Measurements from ENCODE around the gene EGFL7. TPM values are rescaled to one million over a fixed set of nuclear protein-coding genes. Genes with fewer than 3 reads are reported as not detected.

The EGFL7 gene
- total and polyA plus RNA-seq, 2 of the 13 experiments (the other 11 are each of a cell fraction or from before 2014, with no cell fraction given): 0.20 to 5.1 TPM

DNA sequence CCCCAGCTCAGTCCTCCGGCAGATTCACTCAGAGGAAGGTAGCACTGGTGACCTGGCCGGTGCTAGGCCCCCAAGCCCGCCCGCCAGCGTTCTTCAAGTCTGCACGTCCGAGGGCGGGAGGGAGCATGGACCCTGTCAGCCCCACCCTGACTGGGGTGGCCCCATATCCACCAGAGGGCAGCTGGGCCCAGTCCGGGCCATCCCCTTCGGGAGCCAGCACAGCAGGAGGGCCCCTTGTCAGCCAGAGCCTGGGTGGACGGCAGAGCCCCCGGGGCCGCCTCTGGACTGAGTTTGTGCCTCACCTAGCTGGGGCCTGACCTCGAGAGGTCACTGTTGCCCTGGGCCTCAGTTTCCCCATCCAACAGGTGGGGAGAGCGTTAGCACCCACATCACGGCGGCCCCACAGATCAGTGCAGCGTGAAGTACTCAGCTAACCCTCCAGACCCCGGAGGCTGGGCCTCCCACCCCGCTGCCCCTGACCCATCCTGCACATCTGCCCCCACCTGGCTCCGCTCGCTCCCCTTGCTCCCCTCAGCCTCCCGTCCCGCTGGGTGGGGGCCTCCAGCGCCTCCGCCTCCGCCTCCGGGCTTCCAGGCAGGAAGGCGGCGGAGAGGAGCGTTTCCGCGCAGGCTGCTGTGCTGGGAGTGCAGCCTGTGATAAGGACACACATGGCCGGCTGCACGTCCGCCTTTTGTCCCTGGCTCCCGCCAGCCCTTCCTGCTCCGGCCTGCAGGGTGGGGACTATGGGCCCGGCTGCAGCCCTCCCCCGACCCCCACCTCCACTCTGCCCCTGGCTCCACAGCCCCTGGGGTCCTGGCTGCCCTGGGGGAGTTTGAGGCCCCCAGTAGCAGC, 16.6 kb upstream of the EGFL7 start (continued):
- TF ChIP-seq, protein P1, sequence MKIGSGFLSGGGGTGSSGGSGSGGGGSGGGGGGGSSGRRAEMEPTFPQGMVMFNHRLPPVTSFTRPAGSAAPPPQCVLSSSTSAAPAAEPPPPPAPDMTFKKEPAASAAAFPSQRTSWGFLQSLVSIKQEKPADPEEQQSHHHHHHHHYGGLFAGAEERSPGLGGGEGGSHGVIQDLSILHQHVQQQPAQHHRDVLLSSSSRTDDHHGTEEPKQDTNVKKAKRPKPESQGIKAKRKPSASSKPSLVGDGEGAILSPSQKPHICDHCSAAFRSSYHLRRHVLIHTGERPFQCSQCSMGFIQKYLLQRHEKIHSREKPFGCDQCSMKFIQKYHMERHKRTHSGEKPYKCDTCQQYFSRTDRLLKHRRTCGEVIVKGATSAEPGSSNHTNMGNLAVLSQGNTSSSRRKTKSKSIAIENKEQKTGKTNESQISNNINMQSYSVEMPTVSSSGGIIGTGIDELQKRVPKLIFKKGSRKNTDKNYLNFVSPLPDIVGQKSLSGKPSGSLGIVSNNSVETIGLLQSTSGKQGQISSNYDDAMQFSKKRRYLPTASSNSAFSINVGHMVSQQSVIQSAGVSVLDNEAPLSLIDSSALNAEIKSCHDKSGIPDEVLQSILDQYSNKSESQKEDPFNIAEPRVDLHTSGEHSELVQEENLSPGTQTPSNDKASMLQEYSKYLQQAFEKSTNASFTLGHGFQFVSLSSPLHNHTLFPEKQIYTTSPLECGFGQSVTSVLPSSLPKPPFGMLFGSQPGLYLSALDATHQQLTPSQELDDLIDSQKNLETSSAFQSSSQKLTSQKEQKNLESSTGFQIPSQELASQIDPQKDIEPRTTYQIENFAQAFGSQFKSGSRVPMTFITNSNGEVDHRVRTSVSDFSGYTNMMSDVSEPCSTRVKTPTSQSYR (CRISPR knock-in tag; IDR thresholded peaks at IDR 0.05; ENCODE audit: borderline replicate concordance): no peak
- TF ChIP-seq ZBTB1 (CRISPR knock-in tag; IDR thresholded peaks at IDR 0.05; ENCODE audit: borderline replicate concordance) (no peak), TBX2 (CRISPR knock-in tag; IDR thresholded peaks at IDR 0.05; ENCODE audit: borderline replicate concordance) (peak; percentile 16; the same call in 1 of the 2 replicates), MEF2D (CRISPR knock-in tag; IDR thresholded peaks at IDR 0.05) (peak; percentile 35; the same call in 1 of the 2 replicates), SP4 (CRISPR knock-in tag; IDR thresholded peaks at IDR 0.05) (no peak; the same call in 1 of the 2 replicates), YEATS2 (CRISPR knock-in tag; IDR thresholded peaks at IDR 0.05; ENCODE audit: borderline replicate concordance) (no peak), ZNF501 (CRISPR knock-in tag; IDR thresholded peaks at IDR 0.05) (peak; percentile 18; the same call in 1 of the 2 replicates), ELF3 (CRISPR knock-in tag; IDR thresholded peaks at IDR 0.05) (peak; percentile 66; the same call in 1 of the 2 replicates), NONO (IDR thresholded peaks at IDR 0.05) (no peak), NONO (CRISPR knock-in tag; conservative IDR thresholded peaks at IDR 0.05) (0 out of 2 replicates have a peak, but pooled peaks have one; percentile 9), BCL6 (CRISPR knock-in tag; IDR thresholded peaks at IDR 0.05) (0 out of 2 replicates have a peak, but pooled peaks have one; percentile 19), ZNF232 (CRISPR knock-in tag; IDR thresholded peaks at IDR 0.05; ENCODE audit: borderline replicate concordance) (no peak; the same call in 1 of the 2 replicates), ZSCAN20 (CRISPR knock-in tag; IDR thresholded peaks at IDR 0.05; ENCODE audit: borderline replicate concordance) (0 out of 2 replicates have a peak, but pooled peaks have one; percentile 51), HNF1A (IDR thresholded peaks at IDR 0.05; ENCODE audit: low read depth) (no peak), HNF1A (CRISPR knock-in tag; IDR thresholded peaks at IDR 0.05; ENCODE audit: borderline replicate concordance) (no peak), ZNF446 (CRISPR knock-in tag; IDR thresholded peaks at IDR 0.05) (no peak), ZFYVE20 (CRISPR knock-in tag; IDR thresholded peaks at IDR 0.05; ENCODE audit: borderline replicate concordance, low read depth) (no peak), ZNF713 (CRISPR knock-in tag; IDR thresholded peaks at IDR 0.05) (no peak)
- TF ChIP-seq, protein P2, sequence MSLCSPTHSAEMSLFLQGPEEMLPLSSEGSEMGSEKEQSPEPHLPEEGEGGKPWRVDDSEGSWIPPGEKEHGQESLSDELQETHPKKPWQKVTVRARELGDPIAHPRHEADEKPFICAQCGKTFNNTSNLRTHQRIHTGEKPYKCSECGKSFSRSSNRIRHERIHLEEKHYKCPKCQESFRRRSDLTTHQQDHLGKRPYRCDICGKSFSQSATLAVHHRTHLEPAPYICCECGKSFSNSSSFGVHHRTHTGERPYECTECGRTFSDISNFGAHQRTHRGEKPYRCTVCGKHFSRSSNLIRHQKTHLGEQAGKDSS (CRISPR knock-in tag; IDR thresholded peaks at IDR 0.05; ENCODE audit: borderline replicate concordance, low read depth): no peak

Data from HepG2 (cell line).